Astrocyte of the cerebellum (primary cell): Measurements from ENCODE around the gene KRT84.

ENCODE experiments used
- DNase-seq: peaks from one replicate; pipeline ENCODE4 v3.0.0-alpha.2; 2011; ENCODE audit warnings: low read depth
- H3K4me3 ChIP-seq: 2 replicates; pipeline ENCODE4 v1.5.1; 2011; ENCODE audit warnings: mild to moderate bottlenecking, low read depth, low read length, moderate library complexity
- CTCF ChIP-seq: IDR thresholded peaks from 2 replicates; pipeline ENCODE4 v1.5.1; 2012; ENCODE audit warnings: low read length, low read depth, moderate library complexity, mild to moderate bottlenecking; ENCODE audit errors: missing control alignments
- in situ Hi-C: cut with HindIII; loops from 2 replicates; pipeline ENCODE4 v1.10.0; 2017; ENCODE audit warnings: low sequenced_read_pairs

Gene KRT84

GRCh38 chr12:52418576-52419110 lies 33.2 kb upstream of the KRT84 start:
- no peak for DNase-seq
- no peak for TF ChIP-seq CTCF
- in situ Hi-C loops: no loop called here
- no peak overlapping the region for H3K4me3 ChIP-seq

GRCh38 chr12:52417740-52418139 lies 32.3 kb upstream of the KRT84 start:
- H3K4me3 ChIP-seq: no peak overlapping the region
- TF ChIP-seq CTCF: no peak
- in situ Hi-C loops: no loop called here
- no peak for DNase-seq

GRCh38 chr12:52416795-52417194 lies 31.3 kb upstream of the KRT84 start:
- H3K4me3 ChIP-seq: no peak overlapping the region
- no peak for DNase-seq

GRCh38 chr12:52415870-52416750 lies 30.7 kb upstream of the KRT84 start:
- no peak overlapping the region for H3K4me3 ChIP-seq
- DNase-seq: no peak
- in situ Hi-C loops: no loop called here
- no peak for TF ChIP-seq CTCF

More at GRCh38 chr12:52416795-52417194, 31.3 kb upstream of the KRT84 start:
- in situ Hi-C loops: no loop called here
- no peak for TF ChIP-seq CTCF

- in situ Hi-C loops: no loop called here
- H3K4me3 ChIP-seq: no peak overlapping the region
- no peak for TF ChIP-seq CTCF
- DNase-seq: no peak
Measured at GRCh38 chr12:52414936-52415335, 29.5 kb upstream of the KRT84 start.

GRCh38 chr12:52413782-52414345 lies 28.4 kb upstream of the KRT84 start:
- DNase-seq: no peak
- no peak overlapping the region for H3K4me3 ChIP-seq
- TF ChIP-seq CTCF: no peak
- in situ Hi-C loops: no loop called here
